Lower leg skin (tissue), 4 donors: ENCODE data around the gene TLL1. TPM values are rescaled to one million over a fixed set of nuclear protein-coding genes. Genes with fewer than 3 reads are reported as not detected.

Experiments
- DNase-seq, 2 donors: peaks; one replicate each; pipeline ENCODE4 v3.0.0-alpha.2; 2019; ENCODE audit warnings: low spot score in 2 of 2
- H3K4me3 ChIP-seq: fragments of 200-600 bp; sonication (generic); 2 replicates; pipeline ENCODE4 v1.5.1; 2017; ENCODE audit warnings: mild to moderate bottlenecking, low read depth; ENCODE audit not compliant: poor library complexity, severe bottlenecking
- POLR2A ChIP-seq, 2 donors: fragments of 450-650 bp; IDR thresholded peaks; one replicate each; pipeline ENCODE4 v1.6.1; 2016 to 2017; ENCODE audit warnings: antibody characterized with exemption in 2 of 2, mild to moderate bottlenecking in 1 of 2, moderate library complexity in 1 of 2
- WGBS, 2 donors: methylation state at CpG; one replicate each; pipeline ENCODE4 v1.1.5; 2018; 5-methylcytosine and 5-hydroxymethylcytosine counted together
- intact Hi-C: fragments of 100-400 bp; cut with DNase I; formaldehyde crosslinking; loops from one replicate; pipeline ENCODE4 v1.15.0; 2023; ENCODE audit warnings: low total_unique reads
- total RNA-seq, 4 donors: library from RNA; depleted of rRNA; stranded (reverse); fragments of >200 nt; gene quantifications; one replicate each; pipeline ENCODE4 v1.1.0, GENCODE V29; 2016
- TF ChIP-seq, protein P1 (sequence below), 3 donors: fragments of 450-650 bp; IDR thresholded peaks; one replicate each; pipeline ENCODE4 v1.5.1; 2016; ENCODE audit warnings: antibody characterized with exemption in 3 of 3, mild to moderate bottlenecking in 3 of 3, moderate library complexity in 2 of 3

Gene TLL1
- total RNA-seq, 4 donors from 2014 or later = 1.8 to 10.5 (median 4.7) TPM

DNA sequence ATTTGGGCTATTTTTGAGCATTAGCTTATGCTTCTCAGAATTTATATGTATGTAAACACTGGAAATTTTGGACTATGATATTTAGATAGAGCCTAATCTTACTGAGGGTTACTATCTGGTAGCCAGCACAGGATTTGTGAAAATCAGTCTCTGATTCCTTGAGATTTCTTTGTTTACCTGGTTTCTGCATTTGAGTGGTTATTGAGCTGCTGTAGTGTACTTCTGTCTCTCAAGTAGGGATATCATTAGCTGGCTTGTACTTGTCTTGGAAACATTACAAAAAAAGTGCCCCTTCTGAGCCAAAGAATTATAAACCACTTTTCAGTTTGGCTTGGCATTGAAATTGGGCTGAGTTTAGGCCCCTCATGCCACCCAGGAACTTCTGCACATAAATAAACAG is 49.7 kb downstream of the TLL1 start:
- intact Hi-C loops = no loop called here
- DNase-seq = no peak
- no peak for TF ChIP-seq POLR2A (IDR thresholded peaks at IDR 0.05)
- TF ChIP-seq, protein P1, sequence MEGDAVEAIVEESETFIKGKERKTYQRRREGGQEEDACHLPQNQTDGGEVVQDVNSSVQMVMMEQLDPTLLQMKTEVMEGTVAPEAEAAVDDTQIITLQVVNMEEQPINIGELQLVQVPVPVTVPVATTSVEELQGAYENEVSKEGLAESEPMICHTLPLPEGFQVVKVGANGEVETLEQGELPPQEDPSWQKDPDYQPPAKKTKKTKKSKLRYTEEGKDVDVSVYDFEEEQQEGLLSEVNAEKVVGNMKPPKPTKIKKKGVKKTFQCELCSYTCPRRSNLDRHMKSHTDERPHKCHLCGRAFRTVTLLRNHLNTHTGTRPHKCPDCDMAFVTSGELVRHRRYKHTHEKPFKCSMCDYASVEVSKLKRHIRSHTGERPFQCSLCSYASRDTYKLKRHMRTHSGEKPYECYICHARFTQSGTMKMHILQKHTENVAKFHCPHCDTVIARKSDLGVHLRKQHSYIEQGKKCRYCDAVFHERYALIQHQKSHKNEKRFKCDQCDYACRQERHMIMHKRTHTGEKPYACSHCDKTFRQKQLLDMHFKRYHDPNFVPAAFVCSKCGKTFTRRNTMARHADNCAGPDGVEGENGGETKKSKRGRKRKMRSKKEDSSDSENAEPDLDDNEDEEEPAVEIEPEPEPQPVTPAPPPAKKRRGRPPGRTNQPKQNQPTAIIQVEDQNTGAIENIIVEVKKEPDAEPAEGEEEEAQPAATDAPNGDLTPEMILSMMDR (IDR thresholded peaks at IDR 0.05) = no peak
- H3K4me3 ChIP-seq = no peak overlapping the region

DNA sequence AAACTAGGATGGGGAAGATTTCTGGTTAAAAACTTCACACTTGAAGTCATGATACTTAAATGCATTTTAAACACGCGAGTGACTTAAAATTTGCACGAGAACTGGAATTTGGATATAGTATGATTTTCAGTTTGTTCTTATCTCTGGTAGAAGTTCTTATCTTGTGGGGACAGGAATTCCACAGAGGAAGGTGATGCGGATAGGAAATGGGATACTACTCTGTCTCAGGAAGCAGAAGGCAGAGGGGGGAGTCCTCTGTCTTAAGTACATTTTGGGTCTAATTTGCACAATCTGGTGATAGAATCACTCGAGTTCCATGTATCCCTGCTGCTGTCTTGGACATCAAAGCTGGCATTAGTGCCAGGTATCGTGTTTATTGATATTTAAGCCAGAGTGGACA is 53.3 kb downstream of the TLL1 start:
- TF ChIP-seq, protein P1 (IDR thresholded peaks at IDR 0.05) = no peak
- no peak for TF ChIP-seq POLR2A (IDR thresholded peaks at IDR 0.05)
- H3K4me3 ChIP-seq = no peak overlapping the region
- intact Hi-C loops = no loop called here
- 79 to 86% methylated on average over 6 of the region's 6 CpGs for WGBS, 2 donors
- DNase-seq = no peak

DNA sequence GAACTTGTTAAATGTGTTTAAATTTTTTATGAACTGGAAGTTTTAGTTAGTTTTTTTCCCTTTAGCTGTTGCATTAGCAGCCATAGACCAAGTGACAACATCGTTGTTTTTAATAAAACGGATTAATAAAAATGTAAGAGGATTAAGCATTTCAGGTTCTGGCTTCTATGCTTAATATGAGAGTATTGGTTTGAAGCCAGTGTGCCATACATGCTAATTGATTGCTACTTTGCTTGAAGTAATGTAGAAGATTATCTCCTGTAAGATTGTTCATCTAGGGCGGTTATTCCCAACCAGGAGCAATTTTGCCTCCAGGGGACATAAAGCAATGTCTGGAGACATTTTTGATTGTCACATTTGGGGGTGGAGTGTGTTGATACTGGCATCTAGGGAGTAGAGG is 54.3 kb downstream of the TLL1 start:
- intact Hi-C loops = no loop called here
- DNase-seq = no peak
- WGBS, 2 donors = 65% methylated on average over 3 of the region's 3 CpGs
- TF ChIP-seq, protein P1 (IDR thresholded peaks at IDR 0.05) = no peak
- no peak for TF ChIP-seq POLR2A (IDR thresholded peaks at IDR 0.05)
- H3K4me3 ChIP-seq = no peak overlapping the region

DNA sequence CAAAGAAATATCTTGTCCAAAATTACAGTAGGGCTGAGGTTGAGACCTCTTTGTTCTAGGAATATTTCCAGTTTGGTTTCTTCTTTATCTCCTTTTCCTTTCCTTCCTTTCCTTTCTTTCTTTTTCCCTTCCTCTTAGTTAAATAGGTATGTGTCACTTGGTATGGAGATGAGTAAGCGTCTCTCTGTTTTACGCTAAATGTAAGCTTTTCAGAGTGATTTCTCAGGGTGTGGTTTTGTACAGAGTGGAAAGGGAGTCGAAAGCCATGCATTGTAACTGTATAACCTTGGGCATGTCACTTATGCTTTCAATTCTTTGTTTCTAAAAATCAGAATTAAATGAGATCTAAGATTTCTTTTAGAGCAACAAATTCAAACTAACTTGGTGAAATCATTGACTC is 54.8 kb downstream of the TLL1 start:
- TF ChIP-seq POLR2A (IDR thresholded peaks at IDR 0.05) = no peak
- TF ChIP-seq, protein P1 (IDR thresholded peaks at IDR 0.05) = no peak
- H3K4me3 ChIP-seq = no peak overlapping the region
- DNase-seq = no peak

DNA sequence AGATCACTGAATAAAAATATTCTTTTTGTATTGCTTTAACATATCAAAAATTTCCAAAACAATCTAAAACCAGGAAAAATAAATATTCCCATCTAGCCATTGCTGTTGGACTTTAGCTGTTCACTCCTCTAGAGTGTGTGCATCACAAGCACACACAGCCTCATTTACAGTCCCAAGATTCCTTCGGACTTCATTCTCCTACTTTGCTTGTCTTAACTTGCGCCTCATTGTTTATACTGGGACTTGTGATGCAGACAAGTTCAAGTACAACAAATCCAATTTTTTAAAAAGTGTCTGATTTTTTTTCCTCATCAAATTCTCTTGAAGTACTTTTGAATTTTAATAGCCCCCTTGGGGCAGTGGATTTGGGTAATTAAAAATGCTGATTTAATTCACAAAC is 55.6 kb downstream of the TLL1 start:
- no peak overlapping the region for H3K4me3 ChIP-seq
- TF ChIP-seq, protein P1 (IDR thresholded peaks at IDR 0.05) = no peak
- TF ChIP-seq POLR2A (IDR thresholded peaks at IDR 0.05) = no peak
- 66 to 68% methylated on average over 2 of the region's 2 CpGs for WGBS, 2 donors
- intact Hi-C loops = no loop called here
- DNase-seq = no peak

More for the DNA sequence above, 54.8 kb downstream of the TLL1 start:
- 93% methylated on average over 3 of the region's 3 CpGs for WGBS, 2 donors
- intact Hi-C loops = no loop called here

DNA sequence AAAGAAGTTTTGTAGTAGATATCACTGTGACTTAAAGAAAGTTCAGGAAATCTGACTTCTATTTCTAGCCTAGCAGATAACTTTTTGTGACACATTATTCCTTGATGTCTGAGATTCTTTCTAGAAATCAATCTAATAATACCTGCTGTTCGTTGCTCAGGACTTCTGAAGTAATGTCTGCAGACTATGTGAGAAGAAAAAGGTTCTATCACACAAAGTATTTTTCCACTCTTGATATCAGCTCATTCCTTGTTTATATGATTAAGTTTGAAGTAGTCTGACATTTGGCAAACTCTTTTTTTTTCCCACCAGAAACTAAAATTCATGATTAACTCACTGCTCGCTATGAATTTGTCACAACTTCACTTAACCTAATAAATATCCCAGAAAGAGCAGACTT is 56.6 kb downstream of the TLL1 start:
- 78 to 82% methylated on average over 2 of the region's 2 CpGs for WGBS, 2 donors
- TF ChIP-seq, protein P1 (IDR thresholded peaks at IDR 0.05) = no peak
- no peak for TF ChIP-seq POLR2A (IDR thresholded peaks at IDR 0.05)
- no peak overlapping the region for H3K4me3 ChIP-seq
- intact Hi-C loops = no loop called here
- no peak for DNase-seq
